Ishikawa (cell line): ENCODE measurements around the gene ENOX1.
A peak's percentile ranks its signal among the peaks of the same experiment; 100 is the strongest.

Source experiments
- CEBPB ChIP-seq: IDR thresholded peaks from 2 replicates; pipeline ENCODE4 v1.6.1; 2012
- CREB1 ChIP-seq: IDR thresholded peaks from 2 replicates; pipeline ENCODE4 v1.6.1; 2012; ENCODE audit warnings: low read depth
- EGR1 ChIP-seq: IDR thresholded peaks from 2 replicates; pipeline ENCODE4 v1.6.1; 2012
- EP300 ChIP-seq: IDR thresholded peaks from 2 replicates; pipeline ENCODE4 v1.6.1; 2012; ENCODE audit warnings: borderline replicate concordance
- FOXM1 ChIP-seq: IDR thresholded peaks from 2 replicates; pipeline ENCODE4 v1.6.1; 2012; ENCODE audit warnings: low read depth, borderline replicate concordance
- MAX ChIP-seq: IDR thresholded peaks from 2 replicates; pipeline ENCODE4 v1.6.1; 2012
- NFIC ChIP-seq: IDR thresholded peaks from 2 replicates; pipeline ENCODE4 v1.6.1; 2012
- RAD21 ChIP-seq: IDR thresholded peaks from 2 replicates; pipeline ENCODE4 v1.6.1; 2012; ENCODE audit warnings: low read depth
- REST ChIP-seq: IDR thresholded peaks from 2 replicates; pipeline ENCODE4 v1.6.1; 2012; ENCODE audit warnings: low read depth, mild to moderate bottlenecking
- TAF1 ChIP-seq: IDR thresholded peaks from 2 replicates; pipeline ENCODE4 v1.6.1; 2012; ENCODE audit warnings: low read depth, mild to moderate bottlenecking
- TCF12 ChIP-seq: IDR thresholded peaks from 2 replicates; pipeline ENCODE4 v1.6.1; 2012; ENCODE audit warnings: low read depth
- TEAD4 ChIP-seq: IDR thresholded peaks from 2 replicates; pipeline ENCODE4 v1.6.1; 2012
- USF1 ChIP-seq: IDR thresholded peaks from 2 replicates; pipeline ENCODE4 v1.6.1; 2012
- YY1 ChIP-seq: IDR thresholded peaks from 2 replicates; pipeline ENCODE4 v1.6.1; 2012; ENCODE audit warnings: low read depth
- ZBTB7A ChIP-seq: IDR thresholded peaks from 2 replicates; pipeline ENCODE4 v1.6.1; 2012; ENCODE audit warnings: low read depth

ENOX1 gene

GRCh38 chr13:43307921-43308433 is 478.8 kb downstream of the ENOX1 start:
- TF ChIP-seq MAX, result no peak
- no peak for TF ChIP-seq TAF1
- 0 out of 2 replicates have a peak, but pooled peaks have one; percentile 30 for TF ChIP-seq NFIC

- TF ChIP-seq TEAD4 (no peak), TAF1 (no peak), MAX (no peak), USF1 (no peak), FOXM1 (no peak), EGR1 (no peak), YY1 (no peak)
These were observed 479.4 kb downstream of the ENOX1 start for GRCh38 chr13:43307221-43307920.

GRCh38 chr13:43306372-43306771 is 480.4 kb downstream of the ENOX1 start:
- TF ChIP-seq YY1 (no peak), EP300 (no peak), REST (no peak), TCF12 (no peak), CEBPB (no peak), MAX (no peak), TEAD4 (no peak)

- no peak for TF ChIP-seq EP300
- no peak for TF ChIP-seq CEBPB
- TF ChIP-seq YY1, result no peak
- TF ChIP-seq RAD21, result no peak
- no peak for TF ChIP-seq NFIC
- no peak for TF ChIP-seq TEAD4
- TF ChIP-seq REST, result no peak
- no peak for TF ChIP-seq TCF12
- no peak for TF ChIP-seq ZBTB7A
- TF ChIP-seq USF1, result no peak
- no peak for TF ChIP-seq MAX
- no peak for TF ChIP-seq CREB1
- TF ChIP-seq EGR1, result no peak
- no peak for TF ChIP-seq FOXM1
- TF ChIP-seq TAF1, result no peak
These were observed 481.4 kb downstream of the ENOX1 start for GRCh38 chr13:43305416-43305815.

GRCh38 chr13:43304945-43305344 is 481.8 kb downstream of the ENOX1 start:
- no peak for TF ChIP-seq ZBTB7A
- no peak for TF ChIP-seq CREB1
- no peak for TF ChIP-seq REST
- no peak for TF ChIP-seq NFIC
- TF ChIP-seq TAF1, result no peak
- no peak for TF ChIP-seq CEBPB
- no peak for TF ChIP-seq FOXM1
- TF ChIP-seq USF1, result no peak
- TF ChIP-seq TEAD4, result no peak
- no peak for TF ChIP-seq MAX
- no peak for TF ChIP-seq TCF12
